NCI-H2196 (cell line): ENCODE results near the gene NPC1.

Source experiments
- DNase-seq: peaks from one replicate; lab custom pipeline; 2025; ENCODE audit not compliant: unreplicated experiment; lab: John Stamatoyannopoulos, UW

The NPC1 gene

DNA sequence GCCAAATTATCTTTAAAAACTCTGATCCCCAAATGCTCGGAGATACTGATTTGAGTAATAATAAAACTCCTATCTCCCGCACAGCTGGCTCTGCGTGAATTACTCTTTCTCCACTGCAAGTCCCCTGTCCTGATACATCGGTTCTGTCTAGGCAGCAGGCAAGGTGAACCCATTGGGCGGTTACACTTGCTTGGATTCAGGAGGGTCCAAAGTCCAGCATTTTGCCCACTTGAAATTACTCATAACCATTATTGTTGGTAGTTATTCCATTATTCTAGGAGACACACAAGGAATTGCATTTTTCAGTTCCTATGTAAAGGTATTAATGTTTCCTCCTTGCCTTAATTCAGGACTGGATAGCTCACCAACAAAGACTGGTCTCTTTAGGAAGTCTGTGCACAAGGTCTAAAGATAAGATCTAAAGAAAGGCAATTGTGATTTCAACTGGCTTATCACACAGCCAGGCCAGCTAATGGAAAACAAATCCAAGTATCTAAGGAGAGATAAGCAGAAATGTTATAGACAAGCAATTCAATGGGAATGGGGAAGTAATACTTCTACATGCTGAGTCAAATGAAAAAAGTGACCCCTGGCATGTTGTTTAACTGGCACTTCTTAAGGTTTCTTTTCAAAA lies 23.2 kb upstream of the NPC1 start:
- DNase-seq, result no peak

DNA sequence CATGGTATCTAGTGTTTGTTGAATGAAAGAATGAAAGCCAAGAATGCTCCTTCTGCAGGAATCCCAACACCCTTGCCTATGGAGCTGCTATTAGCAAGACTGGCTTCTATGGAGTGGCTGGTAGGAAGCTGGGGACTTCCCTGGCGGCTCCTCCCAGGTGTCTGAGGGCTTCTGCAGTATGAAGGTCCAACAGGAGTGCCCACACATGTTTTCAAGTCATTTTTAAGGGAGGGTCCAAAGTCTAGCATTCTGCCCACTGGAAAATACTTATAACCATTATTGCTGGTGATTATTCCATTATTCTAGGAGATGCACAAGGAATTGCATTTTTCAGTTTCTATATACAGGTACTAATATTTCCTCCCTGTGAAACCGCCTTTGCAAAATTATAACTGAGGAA lies 21.9 kb upstream of the NPC1 start:
- DNase-seq, result no peak

DNA sequence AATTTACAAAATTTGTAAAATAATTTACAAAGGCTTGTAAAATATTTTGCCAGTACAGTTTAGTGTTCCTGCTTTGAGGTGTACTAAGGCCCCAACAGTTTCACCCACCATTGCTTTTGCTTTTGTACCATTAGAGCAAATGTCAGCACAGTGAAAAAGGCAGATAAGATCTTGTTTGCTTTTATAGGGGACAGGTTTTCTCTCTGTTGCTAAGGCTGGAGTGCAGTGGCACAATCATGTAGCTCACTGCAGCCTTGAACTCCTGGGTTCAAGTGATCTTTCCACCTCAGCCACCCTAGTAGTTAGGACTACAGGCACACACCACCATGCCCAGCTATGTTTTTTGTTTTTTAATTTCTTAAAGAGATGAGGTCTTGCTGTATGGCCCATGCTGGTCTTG lies 19.6 kb upstream of the NPC1 start:
- DNase-seq, result no peak

GRCh38 chr18:23599809-23600208 lies 13.5 kb upstream of the NPC1 start:
- no peak for DNase-seq

DNA sequence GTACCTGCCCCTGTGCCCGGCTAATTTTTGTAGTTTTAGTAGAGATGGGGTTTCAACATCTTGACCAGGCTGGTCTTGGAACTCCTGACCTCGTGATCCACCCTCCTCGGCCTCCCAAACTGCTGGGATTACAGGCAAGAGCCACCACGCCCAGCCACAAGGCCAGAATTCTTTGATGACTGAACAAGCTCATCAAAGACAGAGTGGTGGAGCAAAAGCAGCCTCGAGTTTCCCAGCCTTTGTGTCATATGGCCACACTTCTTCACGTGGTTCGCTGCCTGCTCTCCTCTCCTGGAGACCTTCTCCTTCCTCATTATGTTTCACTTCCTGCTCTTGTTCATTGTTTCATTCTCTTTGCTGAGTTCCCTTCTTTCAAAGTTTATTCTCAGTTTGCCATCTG lies 9.9 kb upstream of the NPC1 start:
- no peak for DNase-seq

DNA sequence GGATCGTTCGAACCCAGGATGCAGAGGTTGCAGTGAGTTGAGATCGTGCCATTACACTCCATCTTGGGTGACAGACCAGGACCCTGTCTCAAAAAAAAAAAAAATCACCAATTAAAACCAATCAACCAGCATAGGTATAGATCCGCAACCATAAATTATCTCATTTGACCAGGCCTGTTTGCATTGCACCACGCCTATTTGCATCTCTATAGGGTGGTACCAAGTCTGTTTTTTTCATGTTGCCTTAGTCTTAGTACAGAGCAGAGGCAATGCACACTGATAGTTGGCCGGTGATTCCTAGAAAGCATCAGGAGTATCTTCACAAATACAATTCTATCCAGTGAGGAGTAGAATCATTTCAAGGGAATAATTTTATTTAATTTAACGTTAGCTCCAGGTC lies 9.3 kb upstream of the NPC1 start:
- no peak for DNase-seq

GRCh38 chr18:23593720-23594119 lies 7.4 kb upstream of the NPC1 start:
- DNase-seq, result no peak

GRCh38 chr18:23592911-23593310 lies 6.6 kb upstream of the NPC1 start:
- DNase-seq, result no peak

GRCh38 chr18:23591011-23591410 lies 4.7 kb upstream of the NPC1 start:
- DNase-seq, result no peak

DNA sequence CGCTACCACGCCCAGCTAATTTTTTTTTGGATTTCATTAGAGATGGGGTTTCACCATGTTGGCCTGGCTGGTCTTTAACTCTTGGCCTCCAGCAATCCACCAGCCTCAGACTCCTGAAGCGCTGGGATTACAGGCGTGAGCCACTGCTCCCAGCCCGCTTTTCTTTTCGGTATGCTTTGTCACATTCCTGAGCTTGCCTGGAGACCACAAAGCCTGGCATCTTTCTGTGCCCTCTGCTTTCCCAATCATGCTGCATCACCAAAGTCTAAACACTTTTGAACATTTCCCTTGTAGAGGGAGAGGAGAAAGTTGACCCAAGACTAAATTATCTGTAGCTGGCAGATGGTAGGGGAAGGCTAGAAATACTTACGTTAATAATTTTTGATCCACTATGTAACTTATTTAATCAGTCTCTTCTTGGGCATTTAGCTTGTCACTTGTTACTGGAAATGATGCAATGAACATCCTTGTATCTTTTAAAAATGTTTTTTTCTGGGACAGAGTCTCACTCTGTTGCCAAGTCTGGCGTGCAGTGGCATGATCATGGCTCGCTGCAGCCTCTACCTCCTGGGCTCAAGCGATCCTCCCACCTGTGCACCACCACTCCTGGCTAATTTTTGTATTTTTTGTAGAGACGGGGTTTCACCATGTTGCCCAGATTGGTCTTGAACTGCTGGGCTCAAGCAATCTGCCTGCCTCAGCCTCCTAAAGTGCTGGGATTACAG lies 2.7 kb upstream of the NPC1 start:
- DNase-seq, result no peak

DNA sequence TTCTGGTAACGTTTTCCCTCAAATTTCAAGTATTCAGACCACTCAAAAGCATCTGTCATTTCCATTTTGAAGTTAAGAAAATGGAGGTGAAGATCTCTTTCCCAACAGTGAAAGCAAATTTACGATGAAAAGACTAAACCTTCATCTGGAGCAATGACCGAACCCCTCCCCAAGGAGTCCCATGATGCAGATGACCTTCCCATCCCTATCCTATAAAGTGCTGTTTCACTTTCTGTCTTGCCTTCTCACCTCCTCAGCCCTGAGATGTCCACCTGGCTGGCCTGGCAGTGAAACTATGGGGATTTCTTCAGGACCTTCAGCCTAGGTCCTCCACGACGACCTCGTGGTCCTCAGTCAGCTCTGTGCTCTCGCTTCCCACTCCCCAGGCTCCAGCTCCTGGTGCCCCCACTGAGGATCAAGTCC lies 925 bp upstream of the NPC1 start:
- no peak for DNase-seq

- DNase-seq, result no peak
Measured at GRCh38 chr18:23585897-23586248, 433 bp downstream of the NPC1 start.

GRCh38 chr18:23585007-23585871 lies 1.1 kb downstream of the NPC1 start:
- no peak for DNase-seq

DNA sequence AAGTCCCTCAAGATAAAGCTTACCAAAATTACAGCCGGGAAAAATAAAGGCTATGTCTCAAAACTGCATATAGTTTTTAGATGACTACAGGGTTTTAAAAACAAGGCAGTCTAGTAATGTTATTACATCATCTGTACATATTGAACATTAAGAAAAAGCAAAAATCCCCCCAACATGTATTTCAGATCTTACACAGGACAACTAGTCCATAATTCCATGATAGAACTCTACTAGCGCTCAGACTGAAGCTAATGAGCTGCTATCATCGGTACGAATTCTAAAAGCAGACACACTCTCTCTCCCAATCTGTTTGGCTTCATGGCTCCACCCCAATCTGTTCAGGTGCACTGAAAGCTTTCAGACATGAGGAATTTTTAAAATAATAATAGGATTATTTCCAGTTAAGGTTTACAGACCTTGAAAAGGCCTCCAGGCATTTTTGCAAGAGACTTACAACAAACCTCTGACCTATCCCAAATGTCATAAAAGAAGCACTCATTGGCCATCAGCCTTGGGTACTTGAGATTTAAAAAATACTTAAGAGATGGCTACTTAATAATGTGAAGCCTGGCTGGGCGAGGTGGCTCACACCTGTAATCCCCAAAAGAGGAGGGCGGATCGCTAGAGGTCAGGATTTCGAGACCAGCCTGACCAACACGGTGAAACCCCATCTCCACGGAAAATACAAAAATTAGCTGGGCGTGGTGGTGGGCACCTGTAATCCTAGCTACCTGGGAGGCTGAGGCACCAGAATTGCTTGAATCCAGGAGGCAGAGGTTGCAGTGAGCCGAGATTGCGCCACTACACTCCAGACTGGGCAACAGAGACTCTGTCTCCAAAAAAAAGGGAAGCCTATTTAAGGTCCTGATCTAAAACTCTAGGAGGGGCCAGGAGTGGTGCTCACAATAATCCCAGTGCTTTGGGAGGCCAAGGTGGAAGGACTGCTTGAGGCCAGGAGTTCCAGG lies 2.0 kb downstream of the NPC1 start:
- no peak for DNase-seq

DNA sequence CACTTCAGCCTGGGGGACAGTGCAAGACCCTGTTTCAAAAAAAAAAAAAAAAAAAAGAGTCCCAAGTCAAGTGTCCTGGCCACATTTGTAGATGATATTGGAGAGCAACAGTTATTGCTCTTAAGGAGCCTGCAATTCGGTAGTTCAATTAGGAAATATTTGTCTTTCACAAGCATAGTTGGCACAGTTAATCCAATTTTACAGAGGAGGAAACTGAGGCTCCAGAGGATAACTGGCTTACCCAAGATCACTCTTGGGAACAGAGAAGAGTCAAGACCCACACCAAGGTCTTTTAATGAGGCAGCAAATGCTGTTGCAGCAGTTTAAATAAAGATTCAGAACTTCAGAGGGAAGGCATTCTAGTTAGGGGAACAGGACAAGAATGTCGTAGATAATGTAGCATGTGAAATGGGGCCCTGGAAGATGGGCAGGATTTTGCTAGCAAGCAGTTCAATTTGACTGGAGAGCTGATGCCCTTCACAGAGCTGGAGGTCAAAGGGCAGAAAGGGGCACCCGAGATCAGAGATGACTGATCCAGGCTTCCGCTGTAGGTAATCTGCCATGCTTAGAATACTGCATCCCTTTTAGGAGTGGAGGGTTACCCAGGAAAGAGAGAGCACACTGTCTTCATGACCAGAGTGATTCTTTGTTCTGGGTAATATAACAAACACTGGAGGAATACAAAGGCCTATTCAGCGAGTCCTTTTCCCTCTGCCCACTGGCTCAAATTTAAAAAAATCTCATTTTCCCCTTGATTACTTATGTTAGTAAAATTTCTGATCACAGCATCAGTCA lies 3.0 kb downstream of the NPC1 start:
- DNase-seq, result no peak

DNA sequence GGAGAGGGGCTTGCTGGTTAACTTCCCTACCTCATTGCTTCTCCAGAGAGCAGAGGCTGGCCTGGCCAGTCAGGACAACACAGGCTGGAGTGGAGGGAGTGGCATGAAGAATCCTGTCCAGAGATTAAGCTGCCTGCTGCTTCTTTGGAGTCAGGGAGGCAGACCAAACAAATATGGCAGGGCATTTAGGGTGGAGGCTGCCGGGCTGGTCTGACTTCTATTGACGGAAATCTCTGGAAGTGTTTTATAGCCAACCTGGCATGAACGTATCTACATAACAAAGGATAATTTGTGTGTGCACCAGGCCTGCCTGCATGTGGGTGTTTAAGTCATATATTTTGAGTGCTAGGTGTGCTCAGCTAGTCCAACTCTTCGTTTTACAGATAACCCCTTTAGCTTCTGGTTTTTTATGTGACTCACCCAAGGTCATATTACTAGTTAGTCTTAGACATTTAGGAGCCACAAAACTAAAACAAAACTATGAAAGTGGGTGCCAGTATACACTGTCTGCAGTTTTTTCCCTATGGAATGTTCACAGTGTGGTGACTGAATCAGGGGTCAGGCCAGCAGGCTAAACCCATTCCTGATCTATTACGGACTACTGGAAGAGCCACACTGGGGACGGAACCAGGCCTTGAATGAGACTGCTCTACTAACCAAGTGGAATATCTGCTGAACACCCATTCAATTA lies 5.5 kb downstream of the NPC1 start:
- no peak for DNase-seq

DNA sequence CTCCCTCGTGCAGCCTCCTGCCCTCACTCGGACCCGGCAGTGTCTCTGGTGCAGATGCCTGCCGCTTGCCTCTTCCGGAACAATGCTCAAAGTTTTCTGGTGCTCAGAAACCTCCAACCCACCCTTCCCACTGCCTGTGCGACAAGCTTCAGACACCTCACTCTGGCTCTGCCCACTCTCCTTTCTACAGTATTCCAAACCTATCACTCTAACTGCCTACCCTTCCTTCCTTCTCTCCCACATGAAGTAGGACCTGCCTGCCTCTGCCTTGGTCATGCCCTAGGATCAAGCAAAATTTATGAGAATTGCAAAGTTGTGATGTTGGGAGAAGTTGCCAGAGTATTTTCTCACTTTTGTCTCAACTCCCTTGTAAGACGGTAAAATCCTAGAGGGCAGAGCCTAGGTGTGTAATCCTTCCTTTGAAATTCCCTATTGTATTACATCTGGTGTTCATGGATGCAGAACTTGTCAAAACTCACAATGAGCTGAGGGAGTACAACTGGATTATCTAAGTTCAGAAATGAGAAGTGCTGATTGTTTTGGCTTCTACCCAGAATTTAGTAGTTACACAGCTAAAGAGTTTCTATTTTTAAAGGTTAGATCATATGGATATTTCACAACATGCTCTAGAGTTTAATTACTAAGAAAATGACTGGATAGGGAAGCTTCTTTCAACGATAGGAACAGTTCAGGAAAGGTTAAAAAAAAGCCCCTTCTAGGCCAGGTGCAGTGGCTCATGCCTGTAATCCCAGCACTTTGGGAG lies 7.2 kb downstream of the NPC1 start:
- DNase-seq, result no peak

DNA sequence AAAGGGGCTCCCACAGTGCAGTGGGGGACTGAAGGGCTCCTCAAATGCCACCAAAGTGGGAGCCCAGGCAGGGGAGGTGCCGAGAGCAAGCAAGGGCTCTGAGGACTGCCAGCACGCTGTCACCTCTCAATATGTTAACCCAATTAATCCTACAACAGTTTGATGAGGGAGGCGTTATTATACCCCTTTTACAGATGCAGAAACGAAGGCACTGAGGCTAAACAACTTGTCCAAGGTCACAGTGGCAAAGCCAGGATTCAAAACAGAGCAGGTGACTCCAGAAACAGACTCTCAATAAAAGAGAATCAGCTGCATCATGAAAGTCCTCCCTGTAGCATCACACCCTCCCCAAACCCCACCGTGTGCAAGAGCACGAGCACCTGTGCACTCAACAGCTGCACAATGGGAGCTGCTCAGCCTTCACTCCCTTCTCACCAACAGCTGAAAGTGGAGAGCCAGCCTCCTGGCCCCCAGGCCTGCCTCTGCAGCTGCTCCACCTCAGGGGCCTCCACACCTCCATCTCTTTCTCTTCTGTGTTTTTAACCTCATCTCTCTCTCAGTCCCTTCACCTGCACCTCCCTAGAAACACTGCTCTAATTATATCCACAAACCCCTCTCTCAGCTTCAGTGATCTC lies 8.1 kb downstream of the NPC1 start:
- no peak for DNase-seq
